ENCODE data around the gene NTSR1.

The NTSR1 gene

GRCh38 chr20:62740286-62741141 is 31.9 kb downstream of the NTSR1 start:
- H3K36me3 ChIP-seq, result no peaks in the 10 kb centered on the region
- peaks cover 69 to 85% (median 75%) of the 10 kb centered on the region in 10 experiments for H3K4me1 ChIP-seq
- no peaks in the 10 kb centered on the region for H3K27me3 ChIP-seq
- peak overlapping the region; percentile 5 to 93 (median 86); a peak in 19 of 22 replicates for H3K27ac ChIP-seq
- peaks cover 0 to 7% (median 0%) of the 10 kb centered on the region in 11 experiments; a peak in 1 of 22 replicates for H4K20me1 ChIP-seq
- peak overlapping the region; percentile 10 to 83 (median 77); a peak in 19 of 22 replicates for H3K9ac ChIP-seq
- H3K4me3 ChIP-seq, result peak overlapping the region; percentile 26 to 67 (median 56)
- peak overlapping the region; percentile 92 to 100 (median 98) for H3K4me2 ChIP-seq
- TF ChIP-seq Cebpa-rat (IDR thresholded peaks at IDR 0.05), result peak in 1 of 11 experiments; percentile 6; a peak in 1 of 22 replicates
- no peaks in the 10 kb centered on the region for H3K9me3 ChIP-seq (replicated peaks in 1 of 11)

DNA sequence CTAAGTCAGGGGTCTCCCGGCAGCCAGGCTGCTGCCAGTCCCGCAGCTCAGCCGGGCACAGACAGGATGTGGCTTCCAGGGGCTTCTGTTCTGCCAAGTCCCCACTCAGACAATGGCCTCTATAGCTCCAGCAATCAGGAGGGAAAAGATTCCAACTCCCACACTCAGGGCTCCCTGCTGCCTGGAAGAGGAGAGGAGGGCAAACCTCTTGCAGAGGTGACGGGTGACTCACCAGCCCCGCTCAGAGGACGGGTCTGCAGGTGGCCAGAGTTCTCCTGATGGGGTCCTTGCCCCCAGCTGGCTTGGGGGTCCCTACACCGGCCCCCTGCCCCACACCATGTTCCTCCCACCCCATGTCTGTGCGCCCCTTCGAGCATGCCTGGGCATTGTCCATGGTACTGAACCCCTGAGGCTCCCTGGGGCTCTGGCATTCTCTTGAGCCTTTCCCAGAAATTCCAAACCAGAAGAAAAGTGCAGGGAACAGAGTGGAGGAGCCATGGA is 32.6 kb downstream of the NTSR1 start:
- H3K9me3 ChIP-seq (replicated peaks in 1 of 11), result no peaks in the 10 kb centered on the region
- peak overlapping the region; percentile 26 to 61 (median 55); a peak in 18 of 20 replicates for H3K4me3 ChIP-seq
- peaks cover 0 to 7% (median 0%) of the 10 kb centered on the region in 11 experiments; a peak in 1 of 22 replicates for H4K20me1 ChIP-seq
- H3K27me3 ChIP-seq, result no peaks in the 10 kb centered on the region
- H3K27ac ChIP-seq, result peak overlapping the region in 10 of 11 experiments; percentile 17 to 93 (median 84); a peak in 19 of 22 replicates
- no peaks in the 10 kb centered on the region for H3K36me3 ChIP-seq
- peaks cover 62 to 79% (median 68%) of the 10 kb centered on the region in 10 experiments for H3K4me1 ChIP-seq
- H3K4me2 ChIP-seq, result peak overlapping the region; percentile 92 to 100 (median 98)
- peak overlapping the region in 10 of 11 experiments; percentile 19 to 83 (median 68); a peak in 19 of 22 replicates for H3K9ac ChIP-seq
- TF ChIP-seq Cebpa-rat (IDR thresholded peaks at IDR 0.05), result no peak

- Histone ChIP-seq H3K36me3 (no peaks in the 10 kb centered on the region), H3K4me1 (peaks cover 55 to 72% (median 61%) of the 10 kb centered on the region in 10 experiments), H4K20me1 (peaks cover 0 to 7% (median 0%) of the 10 kb centered on the region in 11 experiments; a peak in 1 of 22 replicates), H3K4me2 (peak overlapping the region; percentile 92 to 100 (median 98)), H3K9ac (peak overlapping the region in 4 of 11 experiments; percentile 67 to 80 (median 78); a peak in 9 of 22 replicates), H3K9me3 (replicated peaks in 1 of 11) (no peaks in the 10 kb centered on the region), H3K4me3 (peak overlapping the region in 4 of 10 experiments; percentile 35 to 61 (median 54); a peak in 2 of 20 replicates), H3K27me3 (no peaks in the 10 kb centered on the region), H3K27ac (peak overlapping the region in 8 of 11 experiments; percentile 73 to 93 (median 86); a peak in 12 of 22 replicates)
- TF ChIP-seq Cebpa-rat (IDR thresholded peaks at IDR 0.05), result no peak
These were observed 33.3 kb downstream of the NTSR1 start for GRCh38 chr20:62741701-62742491.

DNA sequence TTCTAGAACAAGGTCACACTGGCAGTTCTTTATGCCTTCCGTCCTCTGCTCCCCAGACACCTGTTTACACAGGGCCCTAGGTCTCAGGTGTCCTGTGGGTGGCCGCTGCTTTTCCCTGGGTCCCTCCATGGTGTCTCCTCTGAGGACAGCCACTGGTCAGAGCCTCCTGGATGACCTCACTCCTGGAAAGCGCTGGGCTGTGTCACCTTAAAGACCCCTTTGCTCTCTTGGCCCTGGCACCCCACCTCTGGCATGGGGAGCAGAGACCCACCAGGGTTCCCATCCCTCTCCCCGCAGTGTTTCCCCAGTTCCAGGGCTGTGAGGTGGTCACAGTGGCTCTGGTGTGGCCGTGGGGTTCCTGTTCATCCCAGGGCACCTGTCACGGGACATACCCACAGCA is 33.9 kb downstream of the NTSR1 start:
- no peaks in the 10 kb centered on the region for H3K27me3 ChIP-seq
- no peaks in the 10 kb centered on the region for H3K9me3 ChIP-seq (replicated peaks in 1 of 11)
- H3K4me3 ChIP-seq, result no peak overlapping the region
- peaks cover 0 to 7% (median 0%) of the 10 kb centered on the region in 11 experiments; a peak in 1 of 22 replicates for H4K20me1 ChIP-seq
- H3K9ac ChIP-seq, result peak overlapping the region in 1 of 11 experiments; percentile 10; a peak in 1 of 22 replicates
- TF ChIP-seq Cebpa-rat (IDR thresholded peaks at IDR 0.05), result no peak
- no peaks in the 10 kb centered on the region for H3K36me3 ChIP-seq
- H3K4me2 ChIP-seq, result peak overlapping the region; percentile 92 to 100 (median 98)
- peaks cover 49 to 66% (median 55%) of the 10 kb centered on the region in 10 experiments for H3K4me1 ChIP-seq
- H3K27ac ChIP-seq, result peak overlapping the region in 5 of 11 experiments; percentile 78 to 93 (median 90); a peak in 7 of 22 replicates

DNA sequence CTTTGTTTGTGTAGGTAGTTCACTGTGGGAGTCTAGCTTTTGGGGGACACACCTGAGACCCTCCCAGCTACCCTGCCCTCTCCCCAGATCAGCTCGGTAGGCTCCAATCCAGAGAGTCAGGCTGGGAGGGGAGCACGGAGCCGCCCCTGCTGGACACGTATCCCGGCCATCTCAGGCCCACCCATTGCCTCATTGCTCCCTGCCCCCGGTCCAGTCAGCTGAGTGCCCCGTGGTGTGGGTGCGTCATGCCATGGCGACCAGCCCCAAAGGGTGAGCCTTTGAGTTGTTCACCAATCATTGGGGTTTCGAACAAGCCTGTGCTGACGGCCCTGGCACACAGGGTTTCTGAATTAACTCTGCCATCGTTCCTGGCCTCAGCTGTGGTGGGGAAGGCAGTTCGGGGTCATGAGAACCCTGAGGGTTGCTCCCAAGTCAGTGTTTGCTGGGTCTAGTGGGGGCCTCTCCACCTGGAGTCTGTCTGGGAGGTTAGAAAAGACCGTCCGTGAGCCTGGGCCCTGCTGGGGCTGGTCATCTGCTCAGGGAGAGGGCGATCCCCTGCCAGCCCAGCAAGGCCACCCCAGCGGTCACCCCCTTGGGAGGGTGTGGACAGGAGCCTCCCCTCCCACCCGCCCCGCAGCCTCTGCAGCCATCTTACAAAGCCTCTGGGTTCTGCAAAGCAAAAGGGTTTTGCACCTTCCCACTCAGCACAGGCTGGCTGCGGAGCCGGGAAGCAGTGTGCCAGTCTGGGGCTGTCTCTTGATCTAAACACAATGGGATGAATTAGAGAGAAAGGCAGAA is 34.5 kb downstream of the NTSR1 start:
- H3K9me3 ChIP-seq (replicated peaks in 1 of 11), result peaks cover 0 to 4% (median 0%) of the 10 kb centered on the region in 11 experiments; a peak in 4 of 22 replicates
- peak overlapping the region in 2 of 11 experiments; percentile 29 to 90; a peak in 3 of 22 replicates for H3K27ac ChIP-seq
- no peaks in the 10 kb centered on the region for H3K27me3 ChIP-seq
- no peaks in the 10 kb centered on the region for H3K36me3 ChIP-seq
- peak overlapping the region in 5 of 11 experiments; percentile 92 to 99 (median 98); a peak in 8 of 22 replicates for H3K4me2 ChIP-seq
- no peak overlapping the region for H3K4me3 ChIP-seq
- no peak overlapping the region for H3K9ac ChIP-seq
- peaks cover 0 to 7% (median 0%) of the 10 kb centered on the region in 11 experiments; a peak in 1 of 22 replicates for H4K20me1 ChIP-seq
- TF ChIP-seq Cebpa-rat (IDR thresholded peaks at IDR 0.05), result no peak
- H3K4me1 ChIP-seq, result peaks cover 42 to 60% (median 49%) of the 10 kb centered on the region in 10 experiments

DNA sequence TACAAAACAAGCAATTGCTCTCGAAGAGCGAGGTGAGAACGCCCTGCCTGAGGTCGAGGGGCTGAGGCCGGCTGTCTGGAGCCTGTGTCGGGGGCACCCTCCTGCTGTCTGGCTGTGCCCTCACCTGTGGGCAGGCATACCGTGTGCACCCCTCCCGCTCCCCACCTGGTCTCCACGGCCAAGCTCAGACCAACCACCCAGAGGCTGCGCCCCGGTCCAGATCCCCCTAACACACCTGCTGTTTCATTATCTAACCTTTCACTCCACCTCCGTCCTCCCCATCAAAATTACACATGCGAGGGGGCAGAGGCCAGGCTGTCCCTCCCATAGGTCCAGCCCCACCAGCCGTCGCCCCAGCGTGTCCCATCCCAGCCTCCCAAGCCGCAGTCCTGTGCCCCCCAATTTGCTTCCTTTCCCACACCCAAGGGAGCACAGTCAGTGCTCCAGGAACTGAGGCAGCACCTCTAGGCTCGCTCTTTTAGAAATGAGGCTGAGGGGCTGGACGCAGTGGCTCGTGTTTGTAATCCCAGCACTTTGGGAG is 35.2 kb downstream of the NTSR1 start:
- H3K27me3 ChIP-seq, result no peaks in the 10 kb centered on the region
- H3K4me1 ChIP-seq, result peaks cover 36 to 53% (median 43%) of the 10 kb centered on the region in 10 experiments
- peaks cover 0 to 10% (median 6%) of the 10 kb centered on the region in 11 experiments; a peak in 15 of 22 replicates for H3K9me3 ChIP-seq (replicated peaks in 1 of 11)
- peaks cover 0 to 7% (median 0%) of the 10 kb centered on the region in 11 experiments; a peak in 1 of 22 replicates for H4K20me1 ChIP-seq
- TF ChIP-seq Cebpa-rat (IDR thresholded peaks at IDR 0.05), result no peak
- H3K36me3 ChIP-seq, result no peaks in the 10 kb centered on the region
- H3K27ac ChIP-seq, result no peak overlapping the region
- H3K4me2 ChIP-seq, result no peak overlapping the region
- H3K9ac ChIP-seq, result no peak overlapping the region
- H3K4me3 ChIP-seq, result no peak overlapping the region

DNA sequence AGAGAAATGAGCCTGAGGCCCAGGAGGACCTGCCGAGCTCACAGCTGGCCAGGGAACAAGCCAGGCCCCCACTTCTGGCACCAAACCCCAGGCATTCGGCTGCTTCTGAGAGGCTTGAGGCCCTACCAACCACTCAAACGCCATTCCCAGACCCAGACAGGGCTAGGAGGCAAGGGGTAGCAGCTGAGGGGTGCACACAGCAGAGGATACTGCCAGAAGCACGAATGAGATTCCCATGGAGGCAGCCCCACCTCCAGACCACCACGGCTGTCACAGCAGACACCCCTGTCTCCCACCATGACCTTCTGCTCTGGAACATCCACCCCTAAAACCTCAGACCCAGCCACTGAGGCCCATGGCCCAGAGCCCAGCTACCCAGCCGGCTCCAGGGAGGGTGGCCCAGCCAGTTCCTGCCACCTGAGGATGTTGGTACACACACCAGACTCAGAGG is 36.1 kb downstream of the NTSR1 start:
- Histone ChIP-seq H4K20me1 (peaks cover 0 to 7% (median 0%) of the 10 kb centered on the region in 11 experiments; a peak in 1 of 22 replicates), H3K4me1 (peaks cover 26 to 44% (median 33%) of the 10 kb centered on the region in 10 experiments)

More for the DNA sequence above, 36.1 kb downstream of the NTSR1 start:
- no peaks in the 10 kb centered on the region for H3K27me3 ChIP-seq
- no peak overlapping the region for H3K9ac ChIP-seq
- H3K4me3 ChIP-seq, result no peak overlapping the region
- H3K9me3 ChIP-seq (replicated peaks in 1 of 11), result peaks cover 0 to 16% (median 6%) of the 10 kb centered on the region in 11 experiments; a peak in 15 of 22 replicates
- H3K36me3 ChIP-seq, result no peaks in the 10 kb centered on the region
- H3K27ac ChIP-seq, result no peak overlapping the region
- TF ChIP-seq Cebpa-rat (IDR thresholded peaks at IDR 0.05), result no peak
- peak overlapping the region in 2 of 11 experiments; percentile 17 to 25; a peak in 4 of 22 replicates for H3K4me2 ChIP-seq
